HepG2 (cell line): ENCODE data around the gene ELP5. TPM values are rescaled to one million over a fixed set of nuclear protein-coding genes. Genes with fewer than 3 reads are reported as not detected.

ENCODE experiments used
- FOXA3 ChIP-seq: IDR thresholded peaks from 2 replicates; pipeline ENCODE4 v1.6.1; 2016; ENCODE audit warnings: missing genetic modification reagents, missing compliant biosample characterization
- GZF1 ChIP-seq: sonication (generic); formaldehyde crosslinking; IDR thresholded peaks from 2 replicates; pipeline ENCODE4 v1.5.1; 2020; ENCODE audit warnings: mild to moderate bottlenecking, missing genetic modification reagents
- JUNB ChIP-seq: sonication (generic); formaldehyde crosslinking; IDR thresholded peaks from 2 replicates; pipeline ENCODE4 v1.8.0; 2022; ENCODE audit warnings: missing genetic modification reagents, mild to moderate bottlenecking, borderline replicate concordance
- JUND ChIP-seq: sonication (generic); formaldehyde crosslinking; IDR thresholded peaks from 2 replicates; pipeline ENCODE4 v1.8.0; 2022; ENCODE audit warnings: mild to moderate bottlenecking, missing genetic modification reagents
- KMT2A ChIP-seq: sonication (generic); formaldehyde crosslinking; IDR thresholded peaks from 2 replicates; pipeline ENCODE4 v1.4.0; 2020; ENCODE audit warnings: missing genetic modification reagents
- MED13 ChIP-seq: sonication (generic); formaldehyde crosslinking; IDR thresholded peaks from 2 replicates; pipeline ENCODE4 v1.5.0; 2020; ENCODE audit warnings: missing genetic modification reagents
- MIER3 ChIP-seq: IDR thresholded peaks from 2 replicates; pipeline ENCODE4 v1.6.1; 2016; ENCODE audit warnings: missing compliant biosample characterization, borderline replicate concordance
- MTERF4 ChIP-seq: sonication (generic); formaldehyde crosslinking; IDR thresholded peaks from 2 replicates; pipeline ENCODE4 v1.8.0; 2023; ENCODE audit warnings: mild to moderate bottlenecking, missing genetic modification reagents
- NFE2 ChIP-seq: sonication (generic); formaldehyde crosslinking; IDR thresholded peaks from 2 replicates; pipeline ENCODE4 v1.4.0; 2020; ENCODE audit warnings: missing genetic modification reagents
- NR2F6 ChIP-seq, 2 experiments: IDR thresholded peaks; 2 replicates each; pipeline ENCODE4 v1.6.1; 2016; ENCODE audit warnings: antibody characterized with exemption in 1 of 2, mild to moderate bottlenecking in 1 of 2
- RFXAP ChIP-seq: sonication (generic); formaldehyde crosslinking; IDR thresholded peaks from 2 replicates; pipeline ENCODE4 v1.4.0; 2020; ENCODE audit warnings: missing genetic modification reagents, borderline replicate concordance
- SNRNP70 ChIP-seq: fragments of 200-400 bp; formaldehyde crosslinking; IDR thresholded peaks from 2 replicates; pipeline ENCODE4 v1.6.1; 2017; ENCODE audit warnings: mild to moderate bottlenecking, low read depth, low read length, moderate library complexity
- SP140L ChIP-seq: sonication (generic); formaldehyde crosslinking; IDR thresholded peaks from 2 replicates; pipeline ENCODE4 v1.4.0; 2020; ENCODE audit warnings: missing genetic modification reagents, borderline replicate concordance
- TAF15 ChIP-seq: fragments of 200-400 bp; formaldehyde crosslinking; IDR thresholded peaks from one replicate; pipeline ENCODE4 v1.6.1; 2018; ENCODE audit warnings: mild to moderate bottlenecking, low read depth, low read length; ENCODE audit not compliant: poor library complexity, severe bottlenecking
- ZIK1 ChIP-seq: sonication (generic); formaldehyde crosslinking; IDR thresholded peaks from 2 replicates; pipeline ENCODE4 v1.5.0; 2020; ENCODE audit warnings: mild to moderate bottlenecking, low read depth, missing genetic modification reagents, borderline replicate concordance
- ZNF160 ChIP-seq: sonication (generic); formaldehyde crosslinking; IDR thresholded peaks from 2 replicates; pipeline ENCODE4 v1.8.0; 2022; ENCODE audit warnings: mild to moderate bottlenecking, inconsistent platforms, missing genetic modification reagents
- ZNF224 ChIP-seq: sonication (generic); formaldehyde crosslinking; IDR thresholded peaks from 2 replicates; pipeline ENCODE4 v1.5.0; 2020; ENCODE audit warnings: mild to moderate bottlenecking, missing genetic modification reagents
- ZNF841 ChIP-seq: sonication (generic); formaldehyde crosslinking; IDR thresholded peaks from 2 replicates; pipeline ENCODE4 v1.8.1; 2023; ENCODE audit warnings: missing genetic modification reagents, borderline replicate concordance
- ZNF850 ChIP-seq: sonication (generic); formaldehyde crosslinking; conservative IDR thresholded peaks from 2 replicates; pipeline ENCODE4 v1.9.0; 2021; ENCODE audit warnings: mild to moderate bottlenecking, missing genetic modification reagents
- polyA plus RNA-seq, 8 experiments: library from polyadenylated mRNA; depleted of rRNA in 3 of 8; stranded (reverse) in 7 of 8; unstranded in 1 of 8; fragments of >200 nt; fragmentation: Illumina TruSeq in 4 of 8; extraction: Trizol in 4 of 8; gene quantifications; 2 replicates each; pipeline versions ENCODE4 v1.2.1 to v1.2.3, GENCODE V29; 2011 to 2016; ENCODE audit warnings: low read depth in 4 of 8, missing spikeins in 1 of 8, mixed read lengths in 1 of 8; ENCODE audit not compliant: insufficient read depth in 1 of 8
- total RNA-seq, 5 experiments: library from RNA; depleted of rRNA; stranded (reverse); fragments of >200 nt; fragmentation: Illumina TruSeq; extraction: Trizol; gene quantifications; 2 replicates each; pipeline ENCODE4 v1.2.3, GENCODE V29; 2016; ENCODE audit warnings: low read depth in 1 of 5
- TF ChIP-seq, protein P1 (sequence below): sonication (generic); formaldehyde crosslinking; IDR thresholded peaks from 2 replicates; pipeline ENCODE4 v1.5.1; 2020; ENCODE audit warnings: missing genetic modification reagents, mild to moderate bottlenecking, borderline replicate concordance
- TF ChIP-seq, protein P2 (sequence below): sonication (generic); formaldehyde crosslinking; IDR thresholded peaks from 2 replicates; pipeline ENCODE4 v1.5.0; 2020; ENCODE audit warnings: missing genetic modification reagents
- TF ChIP-seq, protein P3 (sequence below): sonication (generic); formaldehyde crosslinking; IDR thresholded peaks from 2 replicates; pipeline ENCODE4 v1.4.0; 2020; ENCODE audit warnings: missing genetic modification reagents, mild to moderate bottlenecking, borderline replicate concordance
- TF ChIP-seq, protein P4 (sequence below): IDR thresholded peaks from 2 replicates; pipeline ENCODE4 v1.6.1; 2016; ENCODE audit warnings: missing genetic modification reagents, missing compliant biosample characterization

The ELP5 gene
- total and polyA plus RNA-seq, 2 of the 13 experiments (the other 11 are each of a cell fraction or from before 2014, with no cell fraction given): 67.6 to 69.8 TPM

GRCh38 chr17:7219812-7220592 is 32.0 kb upstream of the ELP5 start, which contains the start of the genes ACADVL and DLG4 (continued):
- TF ChIP-seq GZF1: no peak
- TF ChIP-seq FOXA3: peak; percentile 49
- TF ChIP-seq JUND: peak; percentile 87
- TF ChIP-seq ZNF850 (CRISPR knock-in tag): no peak
- no peak for TF ChIP-seq MED13 (CRISPR knock-in tag)
- TF ChIP-seq, protein P1, sequence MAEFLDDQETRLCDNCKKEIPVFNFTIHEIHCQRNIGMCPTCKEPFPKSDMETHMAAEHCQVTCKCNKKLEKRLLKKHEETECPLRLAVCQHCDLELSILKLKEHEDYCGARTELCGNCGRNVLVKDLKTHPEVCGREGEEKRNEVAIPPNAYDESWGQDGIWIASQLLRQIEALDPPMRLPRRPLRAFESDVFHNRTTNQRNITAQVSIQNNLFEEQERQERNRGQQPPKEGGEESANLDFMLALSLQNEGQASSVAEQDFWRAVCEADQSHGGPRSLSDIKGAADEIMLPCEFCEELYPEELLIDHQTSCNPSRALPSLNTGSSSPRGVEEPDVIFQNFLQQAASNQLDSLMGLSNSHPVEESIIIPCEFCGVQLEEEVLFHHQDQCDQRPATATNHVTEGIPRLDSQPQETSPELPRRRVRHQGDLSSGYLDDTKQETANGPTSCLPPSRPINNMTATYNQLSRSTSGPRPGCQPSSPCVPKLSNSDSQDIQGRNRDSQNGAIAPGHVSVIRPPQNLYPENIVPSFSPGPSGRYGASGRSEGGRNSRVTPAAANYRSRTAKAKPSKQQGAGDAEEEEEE (CRISPR knock-in tag): no peak
- 0 out of 2 replicates have a peak, but pooled peaks have one; percentile 27 for TF ChIP-seq NR2F6 (IDR thresholded peaks at IDR 0.05)
- peak; percentile 56; the same call in 1 of the 2 replicates for TF ChIP-seq NR2F6 (CRISPR knock-in tag; IDR thresholded peaks at IDR 0.05)
- peak; percentile 68 for TF ChIP-seq KMT2A (CRISPR knock-in tag)
- TF ChIP-seq ZNF224 (CRISPR knock-in tag): no peak
- TF ChIP-seq ZNF841 (CRISPR knock-in tag): peak; percentile 74; the same call in 1 of the 2 replicates
- no peak for TF ChIP-seq ZNF160 (CRISPR knock-in tag)
- TF ChIP-seq NFE2 (CRISPR knock-in tag): no peak
- TF ChIP-seq MIER3 (CRISPR knock-in tag): no peak; the same call in 1 of the 2 replicates
- TF ChIP-seq RFXAP (CRISPR knock-in tag): no peak
- TF ChIP-seq ZIK1 (CRISPR knock-in tag): peak; percentile 66; the same call in 1 of the 2 replicates
- TF ChIP-seq, protein P2, sequence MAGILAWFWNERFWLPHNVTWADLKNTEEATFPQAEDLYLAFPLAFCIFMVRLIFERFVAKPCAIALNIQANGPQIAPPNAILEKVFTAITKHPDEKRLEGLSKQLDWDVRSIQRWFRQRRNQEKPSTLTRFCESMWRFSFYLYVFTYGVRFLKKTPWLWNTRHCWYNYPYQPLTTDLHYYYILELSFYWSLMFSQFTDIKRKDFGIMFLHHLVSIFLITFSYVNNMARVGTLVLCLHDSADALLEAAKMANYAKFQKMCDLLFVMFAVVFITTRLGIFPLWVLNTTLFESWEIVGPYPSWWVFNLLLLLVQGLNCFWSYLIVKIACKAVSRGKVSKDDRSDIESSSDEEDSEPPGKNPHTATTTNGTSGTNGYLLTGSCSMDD (CRISPR knock-in tag): no peak
- no peak for TF ChIP-seq MTERF4 (CRISPR knock-in tag)
- peak; percentile 79 for TF ChIP-seq JUNB (CRISPR knock-in tag)
- no peak for TF ChIP-seq TAF15
- TF ChIP-seq, protein P3, sequence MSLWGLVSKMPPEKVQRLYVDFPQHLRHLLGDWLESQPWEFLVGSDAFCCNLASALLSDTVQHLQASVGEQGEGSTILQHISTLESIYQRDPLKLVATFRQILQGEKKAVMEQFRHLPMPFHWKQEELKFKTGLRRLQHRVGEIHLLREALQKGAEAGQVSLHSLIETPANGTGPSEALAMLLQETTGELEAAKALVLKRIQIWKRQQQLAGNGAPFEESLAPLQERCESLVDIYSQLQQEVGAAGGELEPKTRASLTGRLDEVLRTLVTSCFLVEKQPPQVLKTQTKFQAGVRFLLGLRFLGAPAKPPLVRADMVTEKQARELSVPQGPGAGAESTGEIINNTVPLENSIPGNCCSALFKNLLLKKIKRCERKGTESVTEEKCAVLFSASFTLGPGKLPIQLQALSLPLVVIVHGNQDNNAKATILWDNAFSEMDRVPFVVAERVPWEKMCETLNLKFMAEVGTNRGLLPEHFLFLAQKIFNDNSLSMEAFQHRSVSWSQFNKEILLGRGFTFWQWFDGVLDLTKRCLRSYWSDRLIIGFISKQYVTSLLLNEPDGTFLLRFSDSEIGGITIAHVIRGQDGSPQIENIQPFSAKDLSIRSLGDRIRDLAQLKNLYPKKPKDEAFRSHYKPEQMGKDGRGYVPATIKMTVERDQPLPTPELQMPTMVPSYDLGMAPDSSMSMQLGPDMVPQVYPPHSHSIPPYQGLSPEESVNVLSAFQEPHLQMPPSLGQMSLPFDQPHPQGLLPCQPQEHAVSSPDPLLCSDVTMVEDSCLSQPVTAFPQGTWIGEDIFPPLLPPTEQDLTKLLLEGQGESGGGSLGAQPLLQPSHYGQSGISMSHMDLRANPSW (CRISPR knock-in tag): no peak; the same call in 1 of the 2 replicates
- no peak for TF ChIP-seq SP140L
- TF ChIP-seq, protein P4, sequence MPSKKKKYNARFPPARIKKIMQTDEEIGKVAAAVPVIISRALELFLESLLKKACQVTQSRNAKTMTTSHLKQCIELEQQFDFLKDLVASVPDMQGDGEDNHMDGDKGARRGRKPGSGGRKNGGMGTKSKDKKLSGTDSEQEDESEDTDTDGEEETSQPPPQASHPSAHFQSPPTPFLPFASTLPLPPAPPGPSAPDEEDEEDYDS (CRISPR knock-in tag): peak; percentile 78
- no peak for TF ChIP-seq SNRNP70
